Activated CD8-positive, alpha-beta memory T cell treated with anti-CD3 and anti-CD28 coated beads, Interleukin-2, amount 50 U/mL, for 48 hours (primary cell): ENCODE data around the gene TAP2.

Experiments used
- DNase-seq: peaks from one replicate; pipeline ENCODE4 v3.0.0-alpha.2; 2020

TAP2 gene

GRCh38 chr6:32853541-32854375 lies 15.2 kb upstream of the TAP2 start, which contains the start of the genes PSMB9 and TAP1:
Gene PSMB9 (plus strand): TSS chr6:32854192. CDS start chr6:32854230, 38 bp downstream.
Gene TAP1 (minus strand): TSS chr6:32853704. CDS start chr6:32853636, 68 bp downstream.
- peak; percentile 95 for DNase-seq

- DNase-seq: peak; percentile 77
These were observed 14.5 kb upstream of the TAP2 start for GRCh38 chr6:32852844-32853540.

- DNase-seq: peak; percentile 72
These were observed 13.7 kb upstream of the TAP2 start for GRCh38 chr6:32852018-32852843.

- no peak for DNase-seq
These were observed 12.5 kb upstream of the TAP2 start for GRCh38 chr6:32851025-32851424.

- peak; percentile 43 for DNase-seq
These were observed 10.6 kb upstream of the TAP2 start for GRCh38 chr6:32849126-32849525.

- peak; percentile 54 for DNase-seq
These were observed 9.3 kb upstream of the TAP2 start for GRCh38 chr6:32847795-32848194.

- peak; percentile 49 for DNase-seq
These were observed 8.5 kb upstream of the TAP2 start for GRCh38 chr6:32847004-32847403.

GRCh38 chr6:32845384-32845884 lies 6.9 kb upstream of the TAP2 start:
- peak; percentile 75 for DNase-seq

GRCh38 chr6:32844839-32845383 lies 6.4 kb upstream of the TAP2 start:
- DNase-seq: no peak

- DNase-seq: peak; percentile 97
These were observed 5.7 kb upstream of the TAP2 start, which contains the start of gene PSMB8 for GRCh38 chr6:32843979-32844838. Gene PSMB8 (minus strand): TSS chr6:32844047. CDS start chr6:32843996, 51 bp downstream.

GRCh38 chr6:32843331-32843978 lies 4.9 kb upstream of the TAP2 start:
- DNase-seq: no peak

GRCh38 chr6:32842690-32843089 lies 4.2 kb upstream of the TAP2 start:
- no peak for DNase-seq

GRCh38 chr6:32842021-32842650 lies 3.6 kb upstream of the TAP2 start:
- DNase-seq: no peak

GRCh38 chr6:32840604-32841246 lies 2.2 kb upstream of the TAP2 start:
- peak; percentile 66 for DNase-seq

- DNase-seq: peak; percentile 53
These were observed 817 bp upstream of the TAP2 start for GRCh38 chr6:32839356-32839755.

- no peak for DNase-seq
These were observed 857 bp downstream of the TAP2 start for GRCh38 chr6:32837651-32838113.

GRCh38 chr6:32836873-32837272 lies 1.7 kb downstream of the TAP2 start:
- DNase-seq: no peak

- DNase-seq: no peak
These were observed 3.2 kb downstream of the TAP2 start for GRCh38 chr6:32835167-32835893.

GRCh38 chr6:32833664-32834063 lies 4.9 kb downstream of the TAP2 start:
- DNase-seq: no peak
